Mammary epithelial cell (primary cell): ENCODE data around the gene ACSBG1.

Source experiments
- CTCF ChIP-seq, 2 donors: IDR thresholded peaks in 1 of 2; conservative IDR thresholded peaks in 1 of 2; 2 replicates each; pipeline ENCODE4 v1.5.1; 2011 to 2012; ENCODE audit warnings: inconsistent platforms in 2 of 2, low read length in 2 of 2, mild to moderate bottlenecking in 2 of 2, control low read depth in 1 of 2, low read depth in 1 of 2; ENCODE audit not compliant: insufficient read depth in 1 of 2; ENCODE audit errors: extremely low read depth in 1 of 2
- EZH2 ChIP-seq: IDR thresholded peaks from 2 replicates; pipeline ENCODE4 v1.6.1; 2012; ENCODE audit warnings: low read length, inconsistent platforms, borderline replicate concordance

DNA sequence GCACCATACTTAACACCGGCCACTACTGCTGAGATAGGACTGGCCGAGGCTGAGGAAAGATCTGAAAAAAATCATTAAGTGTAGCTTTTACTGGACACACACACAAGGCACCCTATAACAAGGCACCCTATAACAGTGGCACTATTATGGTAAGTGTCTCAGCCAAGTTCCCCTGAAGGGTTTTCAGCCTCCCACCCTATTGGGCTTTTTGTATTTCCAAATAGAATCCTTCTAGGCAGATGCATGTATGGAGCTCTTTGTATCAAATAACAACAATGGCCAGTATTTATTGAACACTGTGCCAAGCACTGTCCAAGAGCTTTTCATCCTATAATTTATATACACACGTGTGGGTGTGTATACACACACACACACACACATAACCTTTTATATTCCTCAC is 23.3 kb upstream of the ACSBG1 start:
- TF ChIP-seq CTCF (conservative IDR thresholded peaks at IDR 0.05 in 1 of 2, IDR thresholded peaks at IDR 0.05 in 1 of 2; ENCODE audit: extremely low read depth in 1 of 2, insufficient read depth in 1 of 2, low read depth in 1 of 2, low read length in 2 of 2) (no peak), EZH2 (no peak)
